GM18520 (cell line): ENCODE measurements around the gene TMX4.
"Not testable (repeated sequence)": the region's sequence is repeated elsewhere in the genome, so short reads cannot be mapped to it uniquely, and the experiment has no call there.

ENCODE experiments used
- ATAC-seq: cut with Tn5 transposase; IDR thresholded peaks from one replicate; pipeline ENCODE4 v1.9.1; 2021; ENCODE audit not compliant: unreplicated experiment

The TMX4 gene, protein sequence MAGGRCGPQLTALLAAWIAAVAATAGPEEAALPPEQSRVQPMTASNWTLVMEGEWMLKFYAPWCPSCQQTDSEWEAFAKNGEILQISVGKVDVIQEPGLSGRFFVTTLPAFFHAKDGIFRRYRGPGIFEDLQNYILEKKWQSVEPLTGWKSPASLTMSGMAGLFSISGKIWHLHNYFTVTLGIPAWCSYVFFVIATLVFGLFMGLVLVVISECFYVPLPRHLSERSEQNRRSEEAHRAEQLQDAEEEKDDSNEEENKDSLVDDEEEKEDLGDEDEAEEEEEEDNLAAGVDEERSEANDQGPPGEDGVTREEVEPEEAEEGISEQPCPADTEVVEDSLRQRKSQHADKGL

GRCh38 chr20:8019246-8019997 is at the start of gene TMX4:
Gene TMX4 (minus strand): TSS chr20:8019761. CDS start chr20:8019613, 148 bp downstream.
- ATAC-seq: peak; percentile 81

- ATAC-seq: no peak
Measured at GRCh38 chr20:8067082-8067481, 47.5 kb upstream of the TMX4 start.

- ATAC-seq: no peak
Measured at GRCh38 chr20:8066662-8067061, 47.1 kb upstream of the TMX4 start.

DNA sequence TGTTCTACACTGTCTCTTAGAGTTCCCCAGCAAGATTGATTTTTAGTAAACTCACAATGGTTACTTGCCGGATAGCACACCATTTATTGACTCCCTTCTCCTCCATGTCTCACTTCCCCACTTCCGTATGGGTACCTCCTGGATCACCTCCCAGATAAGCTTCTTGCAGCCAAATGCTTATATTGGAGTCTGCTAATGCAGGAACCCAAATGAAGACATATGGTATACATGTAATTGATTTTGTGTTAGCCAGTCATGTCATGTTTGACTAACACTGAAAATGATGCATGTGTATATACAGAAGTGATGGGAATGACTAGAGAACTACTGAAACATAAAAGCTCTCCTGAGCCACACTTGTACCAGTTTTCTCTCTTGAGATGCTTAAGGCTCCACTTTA is 46.1 kb upstream of the TMX4 start:
- no peak for ATAC-seq

DNA sequence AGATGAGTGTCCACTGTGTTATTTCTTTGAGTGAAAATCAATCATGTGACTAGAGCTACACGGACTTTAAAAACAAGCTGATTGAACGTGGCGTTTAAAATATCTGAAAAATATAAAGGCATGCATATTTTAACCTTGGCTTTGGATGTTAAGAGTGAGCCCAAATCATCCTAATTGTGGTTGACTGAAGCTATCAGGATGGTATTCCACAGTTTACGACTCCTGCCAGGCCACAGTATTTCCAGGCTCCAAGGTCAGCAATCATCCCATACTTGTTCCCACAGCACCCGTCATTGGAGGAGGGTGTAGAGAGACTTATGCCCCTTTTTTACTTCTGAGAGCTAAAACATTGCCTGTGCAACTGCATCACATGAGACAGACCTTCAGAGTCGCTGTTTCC is 43.2 kb upstream of the TMX4 start:
- no peak for ATAC-seq

GRCh38 chr20:8061861-8062518 is 42.4 kb upstream of the TMX4 start:
- no peak for ATAC-seq

DNA sequence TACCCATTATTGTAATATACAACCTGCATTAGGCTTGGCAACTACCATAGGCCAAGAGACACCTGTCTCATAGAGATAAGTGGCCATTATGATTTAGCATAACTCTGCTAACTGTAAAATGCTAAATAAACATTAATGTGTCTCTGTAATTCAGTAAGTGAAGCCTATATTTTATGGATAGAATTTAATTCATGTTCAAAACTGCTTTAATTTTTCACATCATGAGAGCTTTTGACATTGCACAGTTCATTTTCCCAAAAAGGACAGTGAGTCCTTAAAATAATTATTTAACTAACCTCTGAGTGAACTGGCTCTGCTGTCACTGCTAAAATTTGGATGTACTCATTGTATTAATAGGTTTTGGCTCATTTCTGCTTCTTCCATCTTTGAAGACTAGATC is 41.4 kb upstream of the TMX4 start:
- no peak for ATAC-seq

- ATAC-seq: no peak
Measured at GRCh38 chr20:8057871-8058270, 38.3 kb upstream of the TMX4 start.

- no peak for ATAC-seq
Measured at GRCh38 chr20:8055096-8055495, 35.5 kb upstream of the TMX4 start.

DNA sequence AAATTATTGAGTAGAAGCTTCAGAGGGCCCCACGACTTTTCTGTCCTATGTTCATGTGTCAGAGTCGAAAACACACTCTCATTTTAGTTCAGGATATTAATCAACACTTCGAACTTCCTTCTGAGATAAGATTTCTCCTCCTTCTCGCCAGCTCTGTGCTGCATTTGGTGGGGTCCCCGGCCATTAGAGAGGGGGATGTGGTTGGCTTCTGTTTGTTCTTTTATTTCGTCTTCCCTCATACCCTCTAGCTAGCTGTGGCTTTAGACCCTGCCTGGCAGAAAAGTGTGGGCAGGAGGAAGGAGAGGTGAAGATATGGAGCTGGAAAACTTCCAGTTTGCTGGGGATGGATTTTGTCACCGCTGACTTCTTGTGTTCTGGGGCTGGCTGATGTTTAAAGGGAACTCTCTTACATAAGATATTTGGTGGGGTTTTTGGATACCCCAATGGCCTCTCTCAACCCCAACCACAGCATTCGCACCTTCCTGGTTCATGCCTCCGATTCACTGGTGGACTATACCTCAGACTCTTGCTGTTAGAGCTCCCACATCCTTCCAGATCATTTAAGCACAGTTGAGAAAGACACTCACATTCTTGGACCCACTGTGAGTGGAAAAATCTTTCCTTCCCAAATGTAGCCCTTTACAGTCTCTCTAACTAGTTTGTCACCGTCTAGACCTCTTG is 30.7 kb upstream of the TMX4 start:
- ATAC-seq: no peak

GRCh38 chr20:8049310-8049709 is 29.7 kb upstream of the TMX4 start:
- no peak for ATAC-seq

GRCh38 chr20:8045946-8046345 is 26.4 kb upstream of the TMX4 start:
- ATAC-seq: no peak

DNA sequence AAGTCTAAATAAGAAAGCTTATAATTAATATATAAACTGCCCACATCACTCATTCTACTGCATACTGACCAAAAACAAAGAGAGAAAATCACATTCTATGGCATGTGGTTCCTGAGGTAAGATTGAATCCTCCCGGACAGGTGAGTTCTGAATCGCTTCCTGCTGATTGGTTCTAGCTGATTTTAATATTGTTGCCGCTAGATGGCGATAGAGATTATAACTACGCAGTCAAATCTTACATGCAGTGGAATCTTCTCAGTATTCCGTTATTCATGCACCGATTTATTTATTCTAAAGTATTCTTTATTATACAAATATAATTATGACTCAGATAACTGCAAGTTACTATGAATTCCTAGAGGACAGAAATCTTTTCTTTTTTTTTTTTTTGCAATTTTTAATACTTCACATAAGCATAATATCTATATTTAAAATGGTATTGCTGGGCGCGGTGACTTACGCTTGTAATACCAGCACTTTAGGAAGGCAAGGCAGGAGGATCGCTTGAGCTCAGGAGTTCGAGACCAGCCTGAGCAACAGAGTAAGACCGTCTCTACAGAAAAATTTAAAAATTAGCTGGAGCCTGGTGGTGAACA is 24.2 kb upstream of the TMX4 start:
- ATAC-seq: peak; percentile 70

GRCh38 chr20:8039042-8039441 is 19.5 kb upstream of the TMX4 start:
- ATAC-seq: no peak

DNA sequence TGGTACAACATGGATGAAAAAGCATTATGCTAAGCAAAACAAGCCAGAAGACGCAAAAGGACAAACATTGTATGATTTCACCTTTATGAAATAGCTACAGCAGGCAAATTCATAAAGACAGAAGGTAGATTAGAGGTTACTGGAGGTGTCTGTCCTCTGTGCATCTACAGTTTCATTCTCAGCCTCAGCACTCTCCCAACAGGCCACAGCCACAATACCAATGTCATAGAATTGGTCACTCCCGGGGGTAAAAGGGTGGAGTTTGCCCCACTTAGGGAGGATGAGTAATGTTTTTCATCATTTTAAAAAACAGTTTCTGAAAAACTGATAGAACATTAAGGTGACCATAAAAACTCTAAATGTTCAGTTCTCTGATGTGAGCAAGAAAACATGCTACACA is 17.2 kb upstream of the TMX4 start:
- ATAC-seq: peak; percentile 64

- no peak for ATAC-seq
Measured at GRCh38 chr20:8033151-8033841, 13.7 kb upstream of the TMX4 start.

GRCh38 chr20:8032499-8032898 is 12.9 kb upstream of the TMX4 start:
- no peak for ATAC-seq

GRCh38 chr20:8031539-8031938 is 12.0 kb upstream of the TMX4 start:
- not testable (repeated sequence) for ATAC-seq

GRCh38 chr20:8021541-8022269 is 2.1 kb upstream of the TMX4 start:
- no peak for ATAC-seq
